ENCODE results near the gene MLLT6.

DNA sequence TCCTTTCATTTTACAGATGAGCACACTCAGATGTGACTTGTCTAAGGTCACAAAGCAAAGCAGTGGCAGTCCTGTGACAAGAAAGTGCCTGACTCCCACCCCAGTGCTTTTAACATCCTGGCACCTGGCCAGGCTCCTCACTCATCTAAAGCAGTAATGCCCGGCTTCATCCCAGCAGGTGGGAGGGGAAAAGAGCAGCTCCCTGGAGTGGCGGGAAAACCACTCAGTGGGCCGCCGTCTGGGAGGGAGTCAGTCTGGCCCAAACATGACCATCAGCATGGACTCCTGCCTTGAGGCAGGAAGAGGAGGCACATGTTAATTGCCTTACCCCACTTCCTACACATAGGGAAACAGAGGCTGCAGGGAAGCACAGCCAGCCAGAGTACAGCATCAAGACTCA lies 40.5 kb downstream of the MLLT6 start:
- TF ChIP-seq, protein P1, sequence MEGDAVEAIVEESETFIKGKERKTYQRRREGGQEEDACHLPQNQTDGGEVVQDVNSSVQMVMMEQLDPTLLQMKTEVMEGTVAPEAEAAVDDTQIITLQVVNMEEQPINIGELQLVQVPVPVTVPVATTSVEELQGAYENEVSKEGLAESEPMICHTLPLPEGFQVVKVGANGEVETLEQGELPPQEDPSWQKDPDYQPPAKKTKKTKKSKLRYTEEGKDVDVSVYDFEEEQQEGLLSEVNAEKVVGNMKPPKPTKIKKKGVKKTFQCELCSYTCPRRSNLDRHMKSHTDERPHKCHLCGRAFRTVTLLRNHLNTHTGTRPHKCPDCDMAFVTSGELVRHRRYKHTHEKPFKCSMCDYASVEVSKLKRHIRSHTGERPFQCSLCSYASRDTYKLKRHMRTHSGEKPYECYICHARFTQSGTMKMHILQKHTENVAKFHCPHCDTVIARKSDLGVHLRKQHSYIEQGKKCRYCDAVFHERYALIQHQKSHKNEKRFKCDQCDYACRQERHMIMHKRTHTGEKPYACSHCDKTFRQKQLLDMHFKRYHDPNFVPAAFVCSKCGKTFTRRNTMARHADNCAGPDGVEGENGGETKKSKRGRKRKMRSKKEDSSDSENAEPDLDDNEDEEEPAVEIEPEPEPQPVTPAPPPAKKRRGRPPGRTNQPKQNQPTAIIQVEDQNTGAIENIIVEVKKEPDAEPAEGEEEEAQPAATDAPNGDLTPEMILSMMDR (conservative IDR thresholded peaks at IDR 0.05; ENCODE audit: low read depth, low read length) = no peak
- TF ChIP-seq RFX5 (IDR thresholded peaks at IDR 0.05; ENCODE audit: low read depth, low read length) (no peak), RCOR1 (IDR thresholded peaks at IDR 0.05; ENCODE audit: insufficient replicate concordance, low read length) (no peak), RAD21 (IDR thresholded peaks at IDR 0.05; ENCODE audit: low read length) (no peak), SMC3 (IDR thresholded peaks at IDR 0.05; ENCODE audit: low read depth, low read length) (no peak)
